AG10803 (cell line): ENCODE measurements around the gene C16orf74.

Source experiments
- DNase-seq: peaks from one replicate; pipeline ENCODE4 v3.0.0; 2010; ENCODE audit warnings: low read depth
- H3K4me3 ChIP-seq: 2 replicates; pipeline ENCODE4 v1.5.1; 2011; ENCODE audit warnings: mild to moderate bottlenecking, low read length, control low read depth
- CTCF ChIP-seq: conservative IDR thresholded peaks from 2 replicates; pipeline ENCODE4 v1.5.1; 2011; ENCODE audit warnings: mild to moderate bottlenecking, low read length, control low read depth, inconsistent platforms

C16orf74 gene

GRCh38 chr16:85774811-85775210 is 23.9 kb upstream of the C16orf74 start:
- TF ChIP-seq CTCF = no peak
- no peak overlapping the region for H3K4me3 ChIP-seq
- no peak for DNase-seq

- no peak overlapping the region for H3K4me3 ChIP-seq
- no peak for TF ChIP-seq CTCF
- DNase-seq = no peak
Measured at GRCh38 chr16:85774136-85774535, 23.2 kb upstream of the C16orf74 start.

GRCh38 chr16:85773044-85773443 is 22.1 kb upstream of the C16orf74 start:
- no peak overlapping the region for H3K4me3 ChIP-seq
- no peak for TF ChIP-seq CTCF

GRCh38 chr16:85770741-85771140 is 19.8 kb upstream of the C16orf74 start:
- no peak for TF ChIP-seq CTCF
- no peak for DNase-seq
- H3K4me3 ChIP-seq = no peak overlapping the region

More at GRCh38 chr16:85773044-85773443, 22.1 kb upstream of the C16orf74 start:
- no peak for DNase-seq

- H3K4me3 ChIP-seq = no peak overlapping the region
- no peak for TF ChIP-seq CTCF
- no peak for DNase-seq
Measured at GRCh38 chr16:85768199-85768598, 17.3 kb upstream of the C16orf74 start.

GRCh38 chr16:85767531-85767930 is 16.6 kb upstream of the C16orf74 start:
- no peak overlapping the region for H3K4me3 ChIP-seq
- no peak for TF ChIP-seq CTCF
- DNase-seq = peak; percentile 91

GRCh38 chr16:85765767-85766166 is 14.9 kb upstream of the C16orf74 start:
- TF ChIP-seq CTCF = no peak
- DNase-seq = no peak

More at GRCh38 chr16:85765767-85766166, 14.9 kb upstream of the C16orf74 start:
- no peak overlapping the region for H3K4me3 ChIP-seq
